ENCODE results near the gene LAMC3. TPM values are rescaled to one million over a fixed set of nuclear protein-coding genes. Genes with fewer than 3 reads are reported as not detected.
A peak's percentile ranks its signal among the peaks of the same experiment; 100 is the strongest.

LAMC3 gene
- total and polyA plus RNA-seq, 2 donors from 2014 or later = 13.4 to 13.8 TPM

DNA sequence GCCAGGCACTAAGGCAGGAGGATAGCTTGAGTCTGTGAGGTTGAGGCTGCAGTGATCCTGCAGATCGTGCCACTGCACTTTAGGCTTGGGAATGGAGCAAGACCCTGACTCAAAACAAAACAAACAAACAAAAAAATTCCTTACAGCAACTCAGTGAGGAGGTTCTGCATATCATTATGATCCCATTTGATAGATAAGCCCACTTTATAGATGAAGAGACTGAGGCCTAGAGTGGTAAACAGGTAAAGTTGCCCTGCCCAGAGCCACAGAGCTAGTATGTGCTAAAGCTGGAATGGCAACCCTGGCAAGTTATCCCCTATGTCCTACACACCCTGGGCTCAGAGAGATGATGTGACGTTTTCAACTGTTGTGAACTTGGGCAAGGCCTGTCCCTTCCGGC, 94.6 kb downstream of the LAMC3 start:
- DNase-seq = no peak
- Histone ChIP-seq H3K4me1 (ENCODE audit: control insufficient read depth in 2 of 3, insufficient read depth in 2 of 3, low read depth in 1 of 3, low read length in 3 of 3) (peaks cover 0 to 39% (median 22%) of the 10 kb centered on the region in 3 donors), H3K9me3 (ENCODE audit: control insufficient read depth in 2 of 3, insufficient read depth in 1 of 3, low read length in 3 of 3) (no peaks in the 10 kb centered on the region), H3K27ac (ENCODE audit: low read depth in 2 of 2, low read length in 2 of 2) (peak overlapping the region in 1 of 2 donors; percentile 56), H3K9ac (ENCODE audit: low read length in 3 of 3) (peak overlapping the region in 1 of 3 donors; percentile 2), H3K27me3 (ENCODE audit: control insufficient read depth, insufficient read depth, low read length) (no peaks in the 10 kb centered on the region), H3K36me3 (ENCODE audit: control insufficient read depth in 2 of 3, insufficient read depth in 3 of 3, low read length in 3 of 3) (peaks cover 0 to 5% (median 0%) of the 10 kb centered on the region in 3 donors), H3K4me3 (ENCODE audit: low read length in 3 of 3) (no peak overlapping the region)
- no peak for FAIRE-seq
- TF ChIP-seq, protein P1, sequence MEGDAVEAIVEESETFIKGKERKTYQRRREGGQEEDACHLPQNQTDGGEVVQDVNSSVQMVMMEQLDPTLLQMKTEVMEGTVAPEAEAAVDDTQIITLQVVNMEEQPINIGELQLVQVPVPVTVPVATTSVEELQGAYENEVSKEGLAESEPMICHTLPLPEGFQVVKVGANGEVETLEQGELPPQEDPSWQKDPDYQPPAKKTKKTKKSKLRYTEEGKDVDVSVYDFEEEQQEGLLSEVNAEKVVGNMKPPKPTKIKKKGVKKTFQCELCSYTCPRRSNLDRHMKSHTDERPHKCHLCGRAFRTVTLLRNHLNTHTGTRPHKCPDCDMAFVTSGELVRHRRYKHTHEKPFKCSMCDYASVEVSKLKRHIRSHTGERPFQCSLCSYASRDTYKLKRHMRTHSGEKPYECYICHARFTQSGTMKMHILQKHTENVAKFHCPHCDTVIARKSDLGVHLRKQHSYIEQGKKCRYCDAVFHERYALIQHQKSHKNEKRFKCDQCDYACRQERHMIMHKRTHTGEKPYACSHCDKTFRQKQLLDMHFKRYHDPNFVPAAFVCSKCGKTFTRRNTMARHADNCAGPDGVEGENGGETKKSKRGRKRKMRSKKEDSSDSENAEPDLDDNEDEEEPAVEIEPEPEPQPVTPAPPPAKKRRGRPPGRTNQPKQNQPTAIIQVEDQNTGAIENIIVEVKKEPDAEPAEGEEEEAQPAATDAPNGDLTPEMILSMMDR (IDR thresholded peaks at IDR 0.05; ENCODE audit: borderline replicate concordance, extremely low read depth, insufficient read depth) = no peak
- intact Hi-C loops (cut with DNase I) = no loop called here

DNA sequence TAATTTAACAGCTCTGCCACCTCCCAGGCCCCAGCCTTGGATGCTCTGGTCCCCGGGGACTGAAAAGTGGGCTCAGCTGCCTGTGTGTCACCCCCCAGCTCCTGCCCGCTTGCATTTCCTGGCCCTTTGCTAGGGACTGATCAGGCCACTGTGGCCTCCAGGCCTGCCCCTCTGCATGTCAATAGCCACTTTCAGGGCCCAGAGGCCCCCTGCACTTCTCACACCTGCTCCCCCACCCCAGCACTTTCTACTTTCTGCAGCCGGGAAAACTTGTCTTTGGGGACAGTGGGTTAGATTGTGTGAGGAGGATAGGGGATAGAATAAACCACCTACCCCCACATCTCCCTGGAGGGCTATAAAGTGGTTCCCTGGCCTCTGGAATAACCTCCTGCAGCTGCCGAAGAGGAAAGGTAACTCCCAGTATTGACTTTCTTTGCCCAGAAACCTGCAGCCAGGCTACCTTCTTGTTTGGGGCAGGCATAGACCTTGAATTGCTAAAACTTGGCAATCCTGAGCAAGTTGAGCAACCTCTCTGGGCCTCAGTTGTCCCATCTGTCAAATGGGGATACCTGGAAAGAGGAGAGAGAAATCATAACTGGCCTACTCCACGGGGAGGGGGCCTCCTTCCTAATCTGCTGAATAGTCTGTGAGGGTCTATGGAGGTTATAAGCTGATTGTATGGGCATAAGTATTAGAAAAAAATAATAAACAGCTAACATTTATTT, 95.2 kb downstream of the LAMC3 start:
- no peaks in the 10 kb centered on the region for H3K27me3 ChIP-seq (ENCODE audit: control insufficient read depth, insufficient read depth, low read length)
- H3K4me1 ChIP-seq (ENCODE audit: control insufficient read depth in 2 of 3, insufficient read depth in 2 of 3, low read depth in 1 of 3, low read length in 3 of 3) = peaks cover 0 to 33% (median 22%) of the 10 kb centered on the region in 3 donors
- H3K9ac ChIP-seq (ENCODE audit: low read length in 3 of 3) = no peak overlapping the region
- H3K4me3 ChIP-seq (ENCODE audit: low read length in 3 of 3) = no peak overlapping the region
- TF ChIP-seq, protein P1 (IDR thresholded peaks at IDR 0.05; ENCODE audit: borderline replicate concordance, extremely low read depth, insufficient read depth) = no peak
- peaks cover 0 to 2% (median under 1%) of the 10 kb centered on the region in 3 donors for H3K36me3 ChIP-seq (ENCODE audit: control insufficient read depth in 2 of 3, insufficient read depth in 3 of 3, low read length in 3 of 3)
- no peaks in the 10 kb centered on the region for H3K9me3 ChIP-seq (ENCODE audit: control insufficient read depth in 2 of 3, insufficient read depth in 1 of 3, low read length in 3 of 3)
- no peak for FAIRE-seq
- intact Hi-C loops (cut with DNase I) = no loop called here
- no peak for DNase-seq
- peak overlapping the region in 1 of 2 donors; percentile 5 for H3K27ac ChIP-seq (ENCODE audit: low read depth in 2 of 2, low read length in 2 of 2)

DNA sequence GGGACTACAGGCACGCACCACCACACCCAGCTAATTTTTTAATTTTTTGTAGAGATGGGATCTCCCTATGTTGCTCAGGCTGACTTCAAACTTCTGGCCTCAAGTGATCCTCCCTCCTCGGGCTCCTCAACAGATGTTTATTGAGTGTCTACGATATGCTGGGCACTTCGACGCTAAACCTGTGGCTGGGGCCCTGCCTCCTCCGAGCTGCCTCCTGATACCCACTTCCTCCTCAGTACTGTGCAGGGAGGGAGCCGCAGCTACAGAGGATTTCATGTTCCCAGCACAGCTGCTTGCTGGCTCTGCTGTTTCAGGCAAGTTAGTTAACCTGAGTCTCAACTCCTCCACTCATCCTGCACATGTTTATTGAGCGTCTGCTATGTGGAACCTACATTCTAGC, 97.0 kb downstream of the LAMC3 start:
- TF ChIP-seq, protein P1 (IDR thresholded peaks at IDR 0.05; ENCODE audit: borderline replicate concordance, extremely low read depth, insufficient read depth) = no peak
- Histone ChIP-seq H3K4me1 (ENCODE audit: control insufficient read depth in 2 of 3, insufficient read depth in 2 of 3, low read depth in 1 of 3, low read length in 3 of 3) (peaks cover 0 to 23% (median 14%) of the 10 kb centered on the region in 3 donors), H3K36me3 (ENCODE audit: control insufficient read depth in 2 of 3, insufficient read depth in 3 of 3, low read length in 3 of 3) (peaks cover 0 to 2% (median 0%) of the 10 kb centered on the region in 3 donors), H3K4me3 (ENCODE audit: low read length in 3 of 3) (no peak overlapping the region), H3K27me3 (ENCODE audit: control insufficient read depth, insufficient read depth, low read length) (no peaks in the 10 kb centered on the region), H3K27ac (ENCODE audit: low read depth in 2 of 2, low read length in 2 of 2) (peak overlapping the region in 1 of 2 donors; percentile 2), H3K9ac (ENCODE audit: low read length in 3 of 3) (no peak overlapping the region), H3K9me3 (ENCODE audit: control insufficient read depth in 2 of 3, insufficient read depth in 1 of 3, low read length in 3 of 3) (no peaks in the 10 kb centered on the region)
- DNase-seq (no peak), FAIRE-seq (no peak)
- intact Hi-C loops (cut with DNase I) = no loop called here

Measured in kidney (tissue), 14 donors.